Activated naive CD8-positive, alpha-beta T cell treated with anti-CD3 and anti-CD28 coated beads for 36 hours (primary cell): ENCODE results near the gene DYSF. TPM values are rescaled to one million over a fixed set of nuclear protein-coding genes. Genes with fewer than 3 reads are reported as not detected.

Experiments used
- DNase-seq: peaks from one replicate; pipeline ENCODE4 v3.0.0; 2021
- H3K27ac Mint-ChIP-seq: one replicate; pipeline ENCODE4 v1.8.0; 2022; ENCODE audit warnings: mild to moderate bottlenecking, moderate library complexity, mixed read lengths
- H3K27me3 Mint-ChIP-seq: one replicate; pipeline ENCODE4 v1.8.0; 2022; ENCODE audit warnings: mild to moderate bottlenecking, mixed read lengths
- H3K36me3 Mint-ChIP-seq: one replicate; pipeline ENCODE4 v1.8.0; 2021; ENCODE audit warnings: mild to moderate bottlenecking, mixed read lengths
- H3K4me1 Mint-ChIP-seq: one replicate; pipeline ENCODE4 v1.8.0; 2021; ENCODE audit warnings: mixed read lengths
- H3K4me3 Mint-ChIP-seq: one replicate; pipeline ENCODE4 v1.8.0; 2022; ENCODE audit warnings: mild to moderate bottlenecking, moderate library complexity, mixed read lengths
- H3K9me3 Mint-ChIP-seq: one replicate; pipeline ENCODE4 v1.8.0; 2022; ENCODE audit warnings: mixed read lengths
- total RNA-seq, 2 experiments: library from RNA; stranded (reverse); gene quantifications; one replicate each; pipeline ENCODE4 v1.2.3, GENCODE V29; 2021

DYSF gene
- total RNA-seq, 2 experiments from 2014 or later, result 4.3 to 5.5 TPM

DNA sequence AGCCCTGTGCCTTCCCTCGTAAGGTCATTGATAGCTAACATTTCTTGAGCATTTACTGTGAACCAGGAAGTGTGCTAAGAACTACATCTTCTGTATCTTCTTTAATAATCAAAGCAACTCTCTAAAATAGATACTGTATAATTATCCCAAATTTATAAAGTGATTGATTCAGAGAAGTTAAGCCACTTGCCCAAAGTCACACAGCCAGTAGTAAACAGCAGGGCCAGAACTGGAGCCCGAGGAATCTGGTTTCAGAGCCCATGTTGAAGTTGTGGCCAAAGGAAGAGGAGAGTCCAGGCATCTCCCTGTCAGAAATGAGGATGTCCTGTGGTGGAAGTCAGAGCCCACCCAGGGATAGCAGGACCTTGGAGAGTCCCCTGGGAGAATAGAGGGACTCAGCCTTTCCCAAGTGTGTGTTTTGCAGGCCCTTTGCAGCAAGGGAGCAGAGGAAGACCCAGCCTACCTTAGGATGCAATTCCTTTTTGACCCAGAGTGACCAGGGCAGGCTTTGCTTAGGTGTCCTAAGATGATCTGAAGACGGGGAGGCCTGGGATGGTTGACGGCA lies 134.2 kb downstream of the DYSF start:
- H3K4me3 Mint-ChIP-seq, result no peak overlapping the region
- no peaks in the 10 kb centered on the region for H3K4me1 Mint-ChIP-seq

DNA sequence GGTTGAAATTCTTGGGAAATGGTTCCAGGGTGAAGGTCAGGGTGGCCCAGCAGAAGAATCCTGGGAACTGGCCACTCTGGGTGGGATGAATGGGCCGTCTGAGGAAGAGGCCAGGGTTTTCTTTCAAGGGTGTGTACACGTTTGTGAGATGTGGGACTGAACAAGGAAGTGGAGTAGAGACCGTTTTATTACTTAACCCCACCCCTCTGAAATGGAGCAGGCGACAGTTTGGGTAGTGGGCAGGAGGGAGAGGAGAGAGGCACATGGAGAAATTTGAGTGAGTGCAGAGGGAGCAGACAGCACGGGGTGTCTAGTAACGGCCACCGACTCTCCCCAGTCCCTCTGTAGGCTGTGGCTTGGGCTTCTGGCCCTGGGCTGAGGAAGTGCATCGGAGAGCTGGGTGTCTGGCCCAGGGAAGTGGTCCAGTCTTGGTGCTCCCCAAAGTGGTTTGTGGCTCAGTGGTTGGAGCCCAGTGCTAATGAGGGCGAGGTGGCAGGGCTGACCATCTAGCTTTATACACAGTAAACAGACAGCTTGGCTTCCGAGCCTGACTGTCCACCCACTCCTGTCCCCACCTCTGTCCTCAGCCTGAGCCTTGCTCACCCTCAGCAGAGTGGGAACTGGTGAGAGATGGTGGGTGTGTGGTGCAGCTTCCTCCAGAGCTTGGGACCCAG lies 135.3 kb downstream of the DYSF start:
- H3K36me3 Mint-ChIP-seq, result no peaks in the 10 kb centered on the region
- H3K4me3 Mint-ChIP-seq, result no peak overlapping the region
- no peaks in the 10 kb centered on the region for H3K27me3 Mint-ChIP-seq

More for the DNA sequence above, 134.2 kb downstream of the DYSF start:
- no peak for DNase-seq
- Mint-ChIP-seq H3K27ac (no peak overlapping the region), H3K27me3 (no peaks in the 10 kb centered on the region), H3K9me3 (no peaks in the 10 kb centered on the region), H3K36me3 (no peaks in the 10 kb centered on the region)

DNA sequence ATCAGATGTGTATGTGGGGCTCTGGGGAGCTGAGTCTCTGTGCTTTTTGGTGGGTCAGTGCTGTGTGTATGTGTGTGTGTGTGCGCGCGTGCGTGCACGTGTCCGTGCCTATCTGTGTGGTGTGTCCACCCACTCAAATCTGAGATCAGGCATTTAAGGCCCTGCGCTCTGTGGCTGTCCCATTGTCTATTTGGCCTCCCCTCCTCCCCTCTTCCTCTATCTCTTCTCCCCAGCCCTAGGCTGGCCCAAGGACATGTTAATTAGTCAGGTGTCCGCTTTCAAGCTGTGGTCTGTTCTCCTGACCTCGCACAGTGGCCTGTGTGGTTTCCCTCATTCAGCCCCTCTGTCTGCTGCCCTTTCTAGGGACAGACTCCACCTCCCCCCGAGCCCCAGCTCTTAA lies 136.4 kb downstream of the DYSF start:
- H3K9me3 Mint-ChIP-seq, result no peaks in the 10 kb centered on the region
- H3K36me3 Mint-ChIP-seq, result no peaks in the 10 kb centered on the region
- H3K4me1 Mint-ChIP-seq, result no peaks in the 10 kb centered on the region
- H3K27ac Mint-ChIP-seq, result no peak overlapping the region
- H3K27me3 Mint-ChIP-seq, result no peaks in the 10 kb centered on the region
- no peak for DNase-seq
- no peak overlapping the region for H3K4me3 Mint-ChIP-seq

More for the DNA sequence above, 135.3 kb downstream of the DYSF start:
- H3K4me1 Mint-ChIP-seq, result no peaks in the 10 kb centered on the region
- DNase-seq, result no peak
- no peak overlapping the region for H3K27ac Mint-ChIP-seq
- no peaks in the 10 kb centered on the region for H3K9me3 Mint-ChIP-seq

DNA sequence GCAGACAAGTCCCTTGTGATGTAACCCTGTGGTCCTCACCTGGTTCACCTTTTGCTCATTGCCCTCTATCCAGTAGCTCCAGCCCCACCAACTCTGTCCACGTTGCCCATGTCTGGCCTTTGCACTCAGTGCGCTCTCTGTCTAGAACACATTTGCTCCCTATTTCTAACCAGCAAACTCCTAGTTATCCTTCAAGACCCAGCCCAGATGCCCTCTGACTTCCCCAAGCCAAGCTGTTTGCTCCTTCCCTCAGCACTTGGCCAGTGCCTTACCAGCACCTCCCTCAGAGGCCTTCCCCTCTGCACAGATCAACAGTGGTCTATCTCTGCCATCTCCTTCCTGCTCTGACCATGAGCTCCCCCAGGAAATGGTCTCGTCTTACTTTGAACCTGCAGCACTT lies 137.7 kb downstream of the DYSF start:
- Mint-ChIP-seq H3K27ac (no peak overlapping the region), H3K9me3 (no peaks in the 10 kb centered on the region), H3K36me3 (no peaks in the 10 kb centered on the region), H3K27me3 (no peaks in the 10 kb centered on the region), H3K4me1 (no peaks in the 10 kb centered on the region), H3K4me3 (no peak overlapping the region)
- DNase-seq, result no peak

DNA sequence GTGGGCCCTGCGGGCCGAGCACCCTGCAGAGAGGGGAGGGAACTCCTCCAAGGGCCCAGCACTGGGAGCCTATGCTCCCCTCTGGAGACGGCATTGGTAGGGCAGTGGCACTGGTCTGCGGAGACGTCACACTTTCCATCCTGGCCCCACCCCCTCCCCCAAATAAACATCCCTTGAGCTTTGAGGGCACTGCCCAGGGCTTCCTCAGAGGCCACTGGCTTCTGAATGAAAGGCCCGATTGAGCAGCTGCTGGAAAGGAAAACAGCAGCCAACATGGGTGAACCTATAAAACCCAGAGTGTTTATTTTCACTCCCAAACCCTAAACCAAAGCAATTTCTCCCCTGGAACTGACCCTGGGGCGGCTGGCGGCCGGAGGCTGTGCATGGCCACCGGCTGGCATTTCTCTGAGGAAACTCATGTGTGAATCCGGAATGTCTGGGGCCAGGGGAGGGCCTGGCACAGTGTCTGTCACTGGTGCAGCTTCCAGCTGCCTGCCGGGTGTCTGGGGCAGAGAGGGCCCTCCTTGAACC lies 138.9 kb downstream of the DYSF start:
- Mint-ChIP-seq H3K9me3 (no peaks in the 10 kb centered on the region), H3K36me3 (no peaks in the 10 kb centered on the region), H3K27ac (no peak overlapping the region)

DNA sequence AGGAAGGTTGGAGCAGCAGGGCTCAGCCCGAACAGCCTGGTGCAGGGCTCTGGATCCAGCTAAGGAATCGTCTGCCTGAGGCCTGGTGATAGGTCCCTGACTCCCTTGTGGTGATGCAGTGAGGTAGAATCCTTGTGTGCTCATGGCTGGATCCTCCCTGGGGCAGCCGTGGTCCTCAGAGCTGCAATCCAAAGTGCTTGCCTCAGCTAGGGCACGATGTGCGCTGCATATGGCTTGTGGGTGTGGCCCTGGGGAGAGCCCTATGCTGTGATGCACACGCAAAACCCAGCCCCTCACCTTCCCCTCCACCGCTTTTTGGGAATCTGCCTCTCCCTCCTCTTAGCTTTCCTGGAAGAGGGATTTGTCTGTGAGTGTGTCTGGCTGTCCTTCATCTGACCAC lies 142.2 kb downstream of the DYSF start:
- Mint-ChIP-seq H3K27ac (no peak overlapping the region), H3K36me3 (no peaks in the 10 kb centered on the region), H3K4me1 (no peaks in the 10 kb centered on the region), H3K27me3 (no peaks in the 10 kb centered on the region), H3K4me3 (no peak overlapping the region), H3K9me3 (no peaks in the 10 kb centered on the region)
- DNase-seq, result no peak

More for the DNA sequence above, 138.9 kb downstream of the DYSF start:
- no peak for DNase-seq
- Mint-ChIP-seq H3K4me3 (no peak overlapping the region), H3K27me3 (no peaks in the 10 kb centered on the region), H3K4me1 (no peaks in the 10 kb centered on the region)

DNA sequence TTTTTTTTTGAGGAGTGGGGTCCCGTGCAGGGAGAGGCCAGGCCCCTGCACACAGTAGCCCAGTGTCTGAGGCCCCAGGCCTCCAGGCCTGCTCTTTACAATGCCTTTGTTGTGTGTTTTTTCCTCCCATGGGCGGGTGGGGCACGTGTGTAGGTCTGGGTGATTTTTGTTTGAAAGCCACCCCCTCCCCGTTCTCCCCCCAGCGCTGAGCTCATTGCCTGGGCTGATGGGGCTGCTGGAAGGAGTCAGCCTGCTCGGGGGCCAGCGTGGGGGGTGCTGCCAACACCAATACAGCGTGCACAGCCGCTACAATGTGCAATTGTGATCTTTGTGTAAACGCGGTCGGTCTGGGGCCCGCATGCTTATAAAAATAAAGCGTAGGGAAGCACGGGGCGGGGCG lies 142.7 kb downstream of the DYSF start:
- Mint-ChIP-seq H3K36me3 (no peaks in the 10 kb centered on the region), H3K4me3 (no peak overlapping the region), H3K27ac (no peak overlapping the region), H3K27me3 (no peaks in the 10 kb centered on the region), H3K4me1 (no peaks in the 10 kb centered on the region), H3K9me3 (no peaks in the 10 kb centered on the region)
- no peak for DNase-seq

DNA sequence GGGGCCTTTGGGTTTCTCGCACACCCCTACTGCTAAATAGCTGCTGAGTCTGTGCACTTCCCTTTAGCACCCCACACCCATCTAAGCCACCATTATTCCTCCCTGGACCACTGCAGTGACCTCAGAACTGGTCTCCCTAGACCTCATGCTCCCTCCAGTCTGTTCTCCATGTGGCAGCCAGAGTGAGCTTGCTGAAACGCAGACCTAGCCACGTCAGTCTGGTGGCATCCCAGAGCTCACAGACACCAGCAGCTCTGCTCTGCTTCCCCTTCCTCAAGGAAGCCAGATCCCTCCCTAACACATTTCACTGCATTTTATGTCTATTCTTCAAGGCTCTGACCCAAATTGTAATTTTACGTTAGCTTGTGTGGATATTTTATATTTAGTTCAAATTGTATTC lies 144.4 kb downstream of the DYSF start:
- Mint-ChIP-seq H3K36me3 (no peaks in the 10 kb centered on the region), H3K27me3 (peaks cover 5% of the 10 kb centered on the region), H3K27ac (no peak overlapping the region), H3K4me3 (no peak overlapping the region), H3K9me3 (no peaks in the 10 kb centered on the region), H3K4me1 (no peaks in the 10 kb centered on the region)
- no peak for DNase-seq

DNA sequence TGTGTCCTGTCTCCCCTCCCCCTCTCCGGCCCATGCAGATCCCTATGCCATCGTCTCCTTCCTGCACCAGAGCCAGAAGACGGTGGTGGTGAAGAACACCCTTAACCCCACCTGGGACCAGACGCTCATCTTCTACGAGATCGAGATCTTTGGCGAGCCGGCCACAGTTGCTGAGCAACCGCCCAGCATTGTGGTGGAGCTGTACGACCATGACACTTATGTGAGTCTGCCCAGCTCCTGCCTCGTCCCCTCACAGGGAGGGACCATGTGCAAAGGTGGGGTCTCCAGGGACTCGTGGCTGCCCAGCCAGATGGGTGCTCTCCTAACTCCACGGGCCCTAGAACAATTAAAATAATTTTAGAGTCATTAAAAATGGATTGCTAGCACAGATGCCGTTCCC lies 145.2 kb downstream of the DYSF start:
- H3K9me3 Mint-ChIP-seq, result no peaks in the 10 kb centered on the region
- DNase-seq, result no peak
- H3K4me1 Mint-ChIP-seq, result peaks cover 4% of the 10 kb centered on the region
- H3K27ac Mint-ChIP-seq, result no peak overlapping the region
- H3K27me3 Mint-ChIP-seq, result peaks cover 5% of the 10 kb centered on the region
- no peaks in the 10 kb centered on the region for H3K36me3 Mint-ChIP-seq
- no peak overlapping the region for H3K4me3 Mint-ChIP-seq

DNA sequence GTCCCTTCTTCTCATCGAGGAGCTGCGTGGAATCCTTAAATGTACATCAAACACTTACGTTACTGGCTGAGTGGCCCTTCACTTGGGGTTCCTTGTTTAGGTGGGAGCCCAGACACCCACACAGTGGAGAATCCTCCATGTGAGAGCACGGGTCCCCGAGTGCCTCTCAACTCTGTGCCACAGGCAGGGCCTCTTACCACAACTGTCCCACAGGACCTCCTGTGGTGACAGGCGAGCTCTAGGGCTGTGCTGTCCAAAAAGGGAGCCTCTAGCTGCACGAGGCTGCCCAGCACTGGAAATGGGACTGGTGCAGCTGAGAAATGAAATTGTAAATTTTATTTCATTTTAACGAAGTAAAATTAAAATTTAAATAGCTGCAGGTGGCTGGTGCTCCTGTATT lies 145.7 kb downstream of the DYSF start:
- Mint-ChIP-seq H3K4me3 (no peak overlapping the region), H3K27ac (no peak overlapping the region), H3K36me3 (no peaks in the 10 kb centered on the region), H3K4me1 (peaks cover 4% of the 10 kb centered on the region), H3K9me3 (no peaks in the 10 kb centered on the region), H3K27me3 (peaks cover 5% of the 10 kb centered on the region)
- no peak for DNase-seq

DNA sequence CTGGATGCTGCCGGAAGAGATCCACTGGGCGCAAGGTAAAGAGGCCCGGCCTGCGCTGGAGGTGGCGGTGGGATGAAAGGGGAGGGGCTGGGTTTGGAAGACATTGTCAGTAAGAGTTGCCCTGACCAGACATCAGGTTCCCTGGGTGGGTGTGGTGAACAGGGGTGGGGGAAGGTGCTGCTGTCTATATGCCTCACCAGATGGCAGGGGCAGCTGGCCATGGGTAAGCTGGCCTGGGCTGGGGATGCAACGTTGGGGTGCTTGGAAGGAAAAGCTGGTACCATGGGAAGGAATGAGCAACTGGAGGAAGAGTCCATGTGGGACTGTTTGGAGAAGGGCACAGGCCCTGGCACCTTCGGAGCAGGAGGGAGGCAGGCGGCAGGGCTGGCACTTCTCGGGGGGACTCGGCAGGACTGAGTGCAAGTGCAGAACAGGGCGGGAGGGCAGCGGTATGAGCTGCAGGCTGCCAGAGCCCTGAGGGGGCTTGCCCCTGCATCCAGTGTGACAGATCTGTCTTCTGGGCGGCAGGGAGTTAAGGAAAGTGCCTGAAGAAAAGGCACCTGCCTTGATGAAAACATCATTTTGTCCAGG lies 146.4 kb downstream of the DYSF start:
- Mint-ChIP-seq H3K27ac (no peak overlapping the region), H3K27me3 (peaks cover 11% of the 10 kb centered on the region), H3K9me3 (no peaks in the 10 kb centered on the region), H3K4me1 (peaks cover 5% of the 10 kb centered on the region), H3K36me3 (no peaks in the 10 kb centered on the region), H3K4me3 (no peak overlapping the region)
- DNase-seq, result no peak

DNA sequence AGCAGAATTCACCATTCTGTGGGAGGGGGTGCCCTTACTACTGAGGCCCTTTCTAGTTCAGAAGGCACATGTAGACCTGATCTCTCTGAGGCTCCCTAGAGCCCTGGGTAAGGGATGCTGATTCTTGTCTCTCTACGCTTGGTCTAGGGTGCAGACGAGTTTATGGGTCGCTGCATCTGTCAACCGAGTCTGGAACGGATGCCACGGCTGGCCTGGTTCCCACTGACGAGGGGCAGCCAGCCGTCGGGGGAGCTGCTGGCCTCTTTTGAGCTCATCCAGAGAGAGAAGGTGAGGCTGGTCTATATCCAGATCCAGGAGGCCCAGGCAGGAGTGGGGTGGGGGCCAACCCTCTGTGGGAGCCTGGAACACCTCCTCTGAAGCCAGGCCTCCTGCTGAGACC lies 147.2 kb downstream of the DYSF start:
- Mint-ChIP-seq H3K27me3 (peaks cover 16% of the 10 kb centered on the region), H3K9me3 (no peaks in the 10 kb centered on the region), H3K4me1 (peaks cover 9% of the 10 kb centered on the region), H3K4me3 (no peak overlapping the region), H3K36me3 (no peaks in the 10 kb centered on the region), H3K27ac (no peak overlapping the region)
- no peak for DNase-seq

DNA sequence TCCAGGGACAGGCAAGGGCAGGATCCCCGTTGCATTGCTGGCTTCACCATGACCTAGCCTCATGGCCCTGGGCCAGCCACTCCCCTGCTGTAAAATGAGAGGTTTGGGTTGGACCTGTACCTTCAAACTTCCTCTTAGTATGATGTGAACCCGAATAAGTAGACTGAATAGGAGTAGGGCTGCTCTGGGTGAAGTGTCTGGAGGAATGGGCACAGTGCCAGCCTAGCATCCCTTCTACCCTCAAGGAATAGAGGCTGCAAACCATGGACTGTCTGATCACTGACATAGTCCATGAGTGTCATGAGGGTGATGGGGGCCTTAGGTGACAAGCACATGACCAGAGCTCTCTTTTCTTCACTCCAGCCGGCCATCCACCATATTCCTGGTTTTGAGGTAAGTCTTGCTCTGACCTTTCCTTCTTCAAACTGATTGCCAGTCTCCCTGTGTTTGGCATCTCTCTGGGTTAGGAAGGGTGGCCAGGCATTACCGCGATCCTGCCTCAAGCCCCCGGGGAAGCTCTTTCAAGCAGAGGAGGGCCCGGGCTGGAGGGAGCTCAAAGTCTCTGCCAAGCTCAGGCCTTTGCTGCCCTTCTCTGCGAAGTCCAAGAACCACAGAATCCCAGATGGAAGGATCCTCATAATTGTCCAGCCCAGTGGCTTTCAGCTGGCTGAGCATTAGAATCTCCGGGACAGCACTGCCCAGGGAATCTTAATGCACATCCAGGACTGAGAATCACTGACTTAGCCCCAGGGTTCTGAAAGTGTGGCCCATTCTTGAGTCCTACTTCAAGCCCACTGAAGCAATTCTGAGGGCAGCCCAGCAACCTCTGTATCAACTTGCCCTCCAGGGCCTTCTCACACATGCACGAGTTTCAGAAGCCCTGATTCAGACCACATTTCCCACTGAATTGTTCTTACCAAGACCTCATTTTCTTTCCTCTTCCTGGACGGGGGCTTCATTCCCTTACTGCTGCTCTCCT lies 148.1 kb downstream of the DYSF start:
- H3K36me3 Mint-ChIP-seq, result no peaks in the 10 kb centered on the region
- no peak for DNase-seq
- H3K9me3 Mint-ChIP-seq, result no peaks in the 10 kb centered on the region
- H3K27ac Mint-ChIP-seq, result no peak overlapping the region
- H3K4me3 Mint-ChIP-seq, result no peak overlapping the region
- H3K4me1 Mint-ChIP-seq, result peaks cover 9% of the 10 kb centered on the region
- H3K27me3 Mint-ChIP-seq, result peaks cover 16% of the 10 kb centered on the region

DNA sequence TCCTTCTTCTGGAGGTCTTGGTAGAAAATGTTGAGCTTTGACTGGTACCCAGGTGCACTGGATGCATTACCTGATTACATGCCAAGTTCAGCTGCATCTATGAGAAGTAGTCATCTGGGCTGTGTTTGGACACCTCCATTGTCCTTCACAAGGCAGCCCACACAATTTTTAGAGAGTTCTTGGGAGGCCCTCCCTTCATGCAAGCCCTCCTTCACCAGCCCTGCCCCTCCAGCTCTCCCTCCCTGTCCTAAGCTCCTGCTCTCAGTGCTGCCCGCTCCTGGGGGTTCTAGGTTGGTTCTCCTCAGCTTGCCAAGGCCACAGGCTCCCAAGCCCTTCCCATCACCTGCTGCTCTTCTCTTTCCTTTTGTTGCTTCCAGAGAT lies 148.7 kb downstream of the DYSF start:
- no peak for DNase-seq
- H3K4me1 Mint-ChIP-seq, result peaks cover 9% of the 10 kb centered on the region
- no peak overlapping the region for H3K27ac Mint-ChIP-seq
- no peaks in the 10 kb centered on the region for H3K9me3 Mint-ChIP-seq
- H3K4me3 Mint-ChIP-seq, result no peak overlapping the region
- no peaks in the 10 kb centered on the region for H3K36me3 Mint-ChIP-seq
- H3K27me3 Mint-ChIP-seq, result peaks cover 16% of the 10 kb centered on the region

DNA sequence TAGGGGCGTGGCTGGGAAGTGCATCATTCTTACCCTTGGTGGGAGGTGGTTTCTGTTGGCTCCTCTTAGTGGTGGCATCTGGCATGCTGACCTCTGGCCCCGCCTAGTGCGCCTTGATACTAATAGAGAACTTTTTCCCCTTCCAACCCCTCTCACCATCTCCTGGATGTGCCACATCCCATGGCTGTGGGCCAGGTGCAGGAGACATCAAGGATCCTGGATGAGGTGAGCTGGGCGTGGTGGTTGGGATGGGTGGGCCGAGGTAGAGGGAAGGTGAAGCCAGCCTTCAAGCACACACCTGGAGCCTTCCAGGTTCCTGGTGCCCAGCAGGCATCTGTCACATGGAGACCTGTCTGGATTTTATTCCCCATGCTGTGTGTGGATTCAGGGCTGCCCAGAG lies 149.2 kb downstream of the DYSF start:
- DNase-seq, result no peak
- no peak overlapping the region for H3K4me3 Mint-ChIP-seq
- H3K27me3 Mint-ChIP-seq, result peaks cover 16% of the 10 kb centered on the region
- peaks cover 9% of the 10 kb centered on the region for H3K4me1 Mint-ChIP-seq
- no peaks in the 10 kb centered on the region for H3K9me3 Mint-ChIP-seq
- H3K27ac Mint-ChIP-seq, result no peak overlapping the region
- no peaks in the 10 kb centered on the region for H3K36me3 Mint-ChIP-seq
